Panc1 (cell line): ENCODE results near the gene GUCD1. TPM values are rescaled to one million over a fixed set of nuclear protein-coding genes. Genes with fewer than 3 reads are reported as not detected.
"Not testable (repeated sequence)": the region's sequence is repeated elsewhere in the genome, so short reads cannot be mapped to it uniquely, and the experiment has no call there.

Experiments used
- ATAC-seq: fragments of 200-7000 bp; cut with Tn5 transposase; 2 replicates; pipeline ENCODE4 v1.9.1; 2020; ENCODE audit warnings: mild to moderate bottlenecking, moderate library complexity
- BruUV-seq: library from RNA; stranded (reverse); fragments of 400-500 nt; replicated peaks from 2 replicates; lab custom pipeline; 2021; lab: Mats Ljungman, UMichigan
- CTCF ChIA-PET: fragments of 300-600 bp; sonication (Branson Sonifier 250); formaldehyde crosslinking; loops from one replicate; lab custom pipeline; 2022; ENCODE audit warnings: antibody characterized with exemption; lab: Charles Lee
- POLR2A ChIA-PET: fragments of 300-600 bp; sonication (Branson Sonifier 250); formaldehyde crosslinking; loops from one replicate; lab custom pipeline; 2022; ENCODE audit warnings: antibody characterized with exemption; lab: Charles Lee
- DNase-seq: peaks from one replicate; pipeline ENCODE4 v3.0.0-alpha.2; 2010; ENCODE audit warnings: low read depth, low spot score
- H3K27ac ChIP-seq: 2 replicates; pipeline ENCODE4 v1.5.1; 2011; ENCODE audit warnings: mild to moderate bottlenecking, low read length, inconsistent platforms
- H3K27me3 ChIP-seq: fragments of 200-500 bp; sonication (Bioruptor generic); 2 replicates; pipeline ENCODE4 v1.6.0; 2014; ENCODE audit warnings: low read length, inconsistent platforms; ENCODE audit not compliant: control insufficient read depth, insufficient read depth
- H3K36me3 ChIP-seq: fragments of 200-500 bp; sonication (Bioruptor generic); 2 replicates; pipeline ENCODE4 v1.5.1; 2014; ENCODE audit warnings: inconsistent platforms, mild to moderate bottlenecking, low read length, moderate library complexity; ENCODE audit not compliant: control insufficient read depth, insufficient read depth
- H3K4me1 ChIP-seq: 2 replicates; pipeline ENCODE4 v1.5.1; 2011; ENCODE audit warnings: inconsistent platforms, mild to moderate bottlenecking, low read length, moderate library complexity; ENCODE audit not compliant: control insufficient read depth, insufficient read depth
- H3K4me3 ChIP-seq, 2 experiments: 2 replicates each; pipeline ENCODE4 v1.5.1; 2011 to 2012; ENCODE audit warnings: low read depth in 2 of 2, low read length in 2 of 2, mild to moderate bottlenecking in 2 of 2, inconsistent platforms in 1 of 2, moderate library complexity in 1 of 2
- H3K9me3 ChIP-seq: fragments of 200-500 bp; sonication (Bioruptor generic); 2 replicates; pipeline ENCODE4 v1.5.1; 2014; ENCODE audit warnings: low read depth, mild to moderate bottlenecking, inconsistent platforms, low read length, moderate library complexity; ENCODE audit not compliant: control insufficient read depth, insufficient read depth
- CTCF ChIP-seq: fragments of 450-650 bp; IDR thresholded peaks from 2 replicates; pipeline ENCODE4 v1.5.1; 2017; ENCODE audit warnings: mild to moderate bottlenecking
- POLR2AphosphoS5 ChIP-seq: IDR thresholded peaks from 2 replicates; pipeline ENCODE4 v1.6.1; 2012; ENCODE audit warnings: mild to moderate bottlenecking, low read depth, low read length, moderate library complexity
- REST ChIP-seq, 2 experiments: IDR thresholded peaks; 2 replicates each; pipeline ENCODE4 v1.6.1; 2011 to 2012; ENCODE audit warnings: low read depth in 2 of 2, control low read depth in 1 of 2, low read length in 1 of 2, mild to moderate bottlenecking in 1 of 2, moderate library complexity in 1 of 2; ENCODE audit not compliant: insufficient read depth in 1 of 2
- SIN3A ChIP-seq: IDR thresholded peaks from 2 replicates; pipeline ENCODE4 v1.6.1; 2012; ENCODE audit warnings: low read depth, mild to moderate bottlenecking, low read length, moderate library complexity, borderline replicate concordance; ENCODE audit not compliant: insufficient read depth
- TCF7L2 ChIP-seq: IDR thresholded peaks from 2 replicates; pipeline ENCODE4 v1.6.1; 2011; ENCODE audit warnings: mild to moderate bottlenecking, low read depth, low read length, inconsistent platforms
- in situ Hi-C: cut with HindIII; loops from 2 replicates; pipeline ENCODE4 v1.10.0; 2016; ENCODE audit warnings: low sequenced_read_pairs, low pct_unique_long_range_greater_than_20kb
- intact Hi-C: fragments of 100-400 bp; cut with micrococcal nuclease; formaldehyde crosslinking; loops from one replicate; pipeline ENCODE4 v1.10.0; 2022; ENCODE audit not compliant: unreplicated experiment
- total RNA-seq: library from RNA; stranded (reverse); gene quantifications from one replicate; pipeline ENCODE4 v1.2.1, GENCODE V29; 2021; ENCODE audit not compliant: unreplicated experiment

GUCD1 gene
- total RNA-seq, 1 experiment from 2014 or later: 97.7 TPM

- intact Hi-C loops (no loop called here), in situ Hi-C loops (no loop called here)
- Histone ChIP-seq H3K27me3 (no peaks in the 10 kb centered on the region), H3K27ac (no peak overlapping the region), H3K36me3 (no peaks in the 10 kb centered on the region), H3K4me1 (no peaks in the 10 kb centered on the region), H3K4me3 (no peak overlapping the region), H3K9me3 (no peaks in the 10 kb centered on the region)
- ChIA-PET POLR2A (no interaction called here), CTCF (no interaction called here)
- no TSS peak for BruUV-seq
- DNase-seq (no peak), ATAC-seq (no peak)
- TF ChIP-seq POLR2AphosphoS5 (no peak), REST (IDR thresholded peaks at IDR 0.05; ENCODE audit: insufficient read depth in 1 of 2, low read depth in 2 of 2, low read length in 1 of 2) (no peak), CTCF (no peak), SIN3A (no peak), TCF7L2 (no peak)
Observed at GRCh38 chr22:24601217-24602104, 46.5 kb upstream of the GUCD1 start.

GRCh38 chr22:24599958-24600715 lies 45.2 kb upstream of the GUCD1 start:
- H3K27me3 ChIP-seq, intact Hi-C loops, H3K4me1 ChIP-seq, H3K9me3 ChIP-seq, POLR2A ChIA-PET, in situ Hi-C loops, H3K27ac ChIP-seq, H3K4me3 ChIP-seq, ATAC-seq, BruUV-seq, CTCF ChIA-PET, DNase-seq, H3K36me3 ChIP-seq: not testable (repeated sequence)

GRCh38 chr22:24599514-24599913 lies 44.6 kb upstream of the GUCD1 start:
- Histone ChIP-seq H3K4me3 (no peak overlapping the region), H3K36me3 (no peaks in the 10 kb centered on the region), H3K27ac (no peak overlapping the region), H3K4me1 (no peaks in the 10 kb centered on the region), H3K27me3 (no peaks in the 10 kb centered on the region), H3K9me3 (no peaks in the 10 kb centered on the region)
- POLR2A ChIA-PET: no interaction called here
- ATAC-seq (no peak), DNase-seq (no peak)
- intact Hi-C loops: no loop called here
- no peak for TF ChIP-seq REST (IDR thresholded peaks at IDR 0.05; ENCODE audit: insufficient read depth in 1 of 2, low read depth in 2 of 2, low read length in 1 of 2)
- TF ChIP-seq SIN3A: no peak
- TF ChIP-seq TCF7L2: no peak
- TF ChIP-seq POLR2AphosphoS5: no peak
- no peak for TF ChIP-seq CTCF
- in situ Hi-C loops: no loop called here
- CTCF ChIA-PET: no interaction called here
- BruUV-seq: no TSS peak
